ENCODE data around the gene SMC4.

GRCh38 chr3:160384639-160385318 lies 14.7 kb upstream of the SMC4 start:
- TF ChIP-seq CTCF (IDR thresholded peaks at IDR 0.05; ENCODE audit: insufficient read depth, low read depth, low read length), result no peak
- TF ChIP-seq EZH2 (IDR thresholded peaks at IDR 0.05; ENCODE audit: insufficient read depth, low read length), result no peak
